K562 (cell line): ENCODE measurements around the gene CHM. TPM values are rescaled to one million over a fixed set of nuclear protein-coding genes. Genes with fewer than 3 reads are reported as not detected.

Experiments
- EP400 ChIP-seq: fragments of 450-650 bp; IDR thresholded peaks from 2 replicates; pipeline ENCODE4 v1.6.1; 2017; ENCODE audit warnings: antibody characterized with exemption, mild to moderate bottlenecking, moderate library complexity
- KAT8 ChIP-seq: fragments of 450-650 bp; IDR thresholded peaks from 2 replicates; pipeline ENCODE4 v1.6.1; 2016; ENCODE audit warnings: low read depth, mild to moderate bottlenecking
- KLF16 ChIP-seq: IDR thresholded peaks from 2 replicates; pipeline ENCODE4 v1.6.1; 2016; ENCODE audit warnings: antibody characterized with exemption
- MNT ChIP-seq, 2 experiments: fragments of 450-650 bp; conservative IDR thresholded peaks; 2 replicates each; pipeline ENCODE4 v1.6.1; 2017; ENCODE audit warnings: mild to moderate bottlenecking in 2 of 2, moderate library complexity in 2 of 2
- NCOA4 ChIP-seq: fragments of 450-650 bp; IDR thresholded peaks from 2 replicates; pipeline ENCODE4 v1.6.1; 2018; ENCODE audit warnings: mild to moderate bottlenecking; ENCODE audit not compliant: partially characterized antibody
- NFIC ChIP-seq: fragments of 450-650 bp; IDR thresholded peaks from 2 replicates; pipeline ENCODE4 v1.6.1; 2017; ENCODE audit warnings: mild to moderate bottlenecking, inconsistent platforms
- RAD21 ChIP-seq, 2 experiments: fragments of 250-450 bp in 1 of 2; fragments of 450-650 bp in 1 of 2; sonication (Bioruptor Pico) in 1 of 2; formaldehyde crosslinking in 1 of 2; IDR thresholded peaks in 1 of 2; conservative IDR thresholded peaks in 1 of 2; 2 replicates each; pipeline versions ENCODE4 v1.4.0 to v1.8.0; 2020 to 2022; ENCODE audit warnings: mild to moderate bottlenecking in 2 of 2, moderate library complexity in 1 of 2
- RUNX1 ChIP-seq: sonication (generic); IDR thresholded peaks from 2 replicates; pipeline ENCODE4 v1.6.1; 2016; ENCODE audit warnings: antibody characterized with exemption, low read depth
- TBL1XR1 ChIP-seq, 2 experiments: IDR thresholded peaks; 2 replicates each; pipeline ENCODE4 v1.6.1; 2012; ENCODE audit warnings: improper control_type of control experiment in 2 of 2, low read length in 2 of 2, mild to moderate bottlenecking in 1 of 2
- ZBTB5 ChIP-seq: fragments of 450-650 bp; IDR thresholded peaks from 2 replicates; pipeline ENCODE4 v1.6.1; 2017; ENCODE audit warnings: antibody characterized with exemption
- ZNF143 ChIP-seq: sonication (generic); formaldehyde crosslinking; IDR thresholded peaks from 2 replicates; pipeline ENCODE4 v1.9.0; 2022; ENCODE audit warnings: mild to moderate bottlenecking, missing genetic modification reagents
- ZNF41 ChIP-seq: fragments of 250-450 bp; sonication (Bioruptor Pico); conservative IDR thresholded peaks from 2 replicates; pipeline ENCODE4 v1.4.0; 2020; ENCODE audit warnings: mild to moderate bottlenecking
- polyA plus RNA-seq, 8 experiments: library from polyadenylated mRNA; depleted of rRNA in 4 of 8; stranded (reverse) in 5 of 8; unstranded in 3 of 8; fragments of >200 nt; fragmentation: Nextera tagmentation in 2 of 8; fragmentation: Illumina TruSeq in 1 of 8; extraction: Ambion mirVana in 2 of 8; extraction: Trizol in 1 of 8; gene quantifications; 2 replicates each; pipeline versions ENCODE4 v1.2.1 to v1.2.3, GENCODE V29; 2011 to 2014; ENCODE audit warnings: inconsistent platforms in 1 of 8, missing spikeins in 1 of 8
- total RNA-seq, 7 experiments: library from RNA; depleted of rRNA in 6 of 7; stranded (reverse); fragments of >200 nt in 6 of 7; fragmentation: Illumina TruSeq in 2 of 7; extraction: Trizol in 2 of 7; gene quantifications; 2 replicates each; pipeline versions ENCODE4 v1.2.1 to v1.2.3, GENCODE V29; 2011 to 2021; ENCODE audit warnings: low replicate concordance in 1 of 7
- TF ChIP-seq, protein P1 (sequence below): sonication (generic); formaldehyde crosslinking; IDR thresholded peaks from 2 replicates; pipeline ENCODE4 v1.8.1; 2023; ENCODE audit warnings: missing genetic modification reagents, mild to moderate bottlenecking, borderline replicate concordance
- TF ChIP-seq, protein P2 (sequence below): sonication (generic); formaldehyde crosslinking; IDR thresholded peaks from 2 replicates; pipeline ENCODE4 v1.8.1; 2022; ENCODE audit warnings: missing genetic modification reagents
- TF ChIP-seq, protein P3 (sequence below): fragments of 450-650 bp; formaldehyde crosslinking; IDR thresholded peaks from 2 replicates; pipeline ENCODE4 v1.4.0; 2022; ENCODE audit warnings: missing genetic modification characterization

Gene CHM
- total and polyA plus RNA-seq, 9 of the 15 experiments (the other 6 are each of a cell fraction or from before 2014, with no cell fraction given): 2.2 to 9.0 (median 4.6) TPM

GRCh38 chrX:86047174-86047935, at the start of gene CHM (continued):
- TF ChIP-seq, protein P1, sequence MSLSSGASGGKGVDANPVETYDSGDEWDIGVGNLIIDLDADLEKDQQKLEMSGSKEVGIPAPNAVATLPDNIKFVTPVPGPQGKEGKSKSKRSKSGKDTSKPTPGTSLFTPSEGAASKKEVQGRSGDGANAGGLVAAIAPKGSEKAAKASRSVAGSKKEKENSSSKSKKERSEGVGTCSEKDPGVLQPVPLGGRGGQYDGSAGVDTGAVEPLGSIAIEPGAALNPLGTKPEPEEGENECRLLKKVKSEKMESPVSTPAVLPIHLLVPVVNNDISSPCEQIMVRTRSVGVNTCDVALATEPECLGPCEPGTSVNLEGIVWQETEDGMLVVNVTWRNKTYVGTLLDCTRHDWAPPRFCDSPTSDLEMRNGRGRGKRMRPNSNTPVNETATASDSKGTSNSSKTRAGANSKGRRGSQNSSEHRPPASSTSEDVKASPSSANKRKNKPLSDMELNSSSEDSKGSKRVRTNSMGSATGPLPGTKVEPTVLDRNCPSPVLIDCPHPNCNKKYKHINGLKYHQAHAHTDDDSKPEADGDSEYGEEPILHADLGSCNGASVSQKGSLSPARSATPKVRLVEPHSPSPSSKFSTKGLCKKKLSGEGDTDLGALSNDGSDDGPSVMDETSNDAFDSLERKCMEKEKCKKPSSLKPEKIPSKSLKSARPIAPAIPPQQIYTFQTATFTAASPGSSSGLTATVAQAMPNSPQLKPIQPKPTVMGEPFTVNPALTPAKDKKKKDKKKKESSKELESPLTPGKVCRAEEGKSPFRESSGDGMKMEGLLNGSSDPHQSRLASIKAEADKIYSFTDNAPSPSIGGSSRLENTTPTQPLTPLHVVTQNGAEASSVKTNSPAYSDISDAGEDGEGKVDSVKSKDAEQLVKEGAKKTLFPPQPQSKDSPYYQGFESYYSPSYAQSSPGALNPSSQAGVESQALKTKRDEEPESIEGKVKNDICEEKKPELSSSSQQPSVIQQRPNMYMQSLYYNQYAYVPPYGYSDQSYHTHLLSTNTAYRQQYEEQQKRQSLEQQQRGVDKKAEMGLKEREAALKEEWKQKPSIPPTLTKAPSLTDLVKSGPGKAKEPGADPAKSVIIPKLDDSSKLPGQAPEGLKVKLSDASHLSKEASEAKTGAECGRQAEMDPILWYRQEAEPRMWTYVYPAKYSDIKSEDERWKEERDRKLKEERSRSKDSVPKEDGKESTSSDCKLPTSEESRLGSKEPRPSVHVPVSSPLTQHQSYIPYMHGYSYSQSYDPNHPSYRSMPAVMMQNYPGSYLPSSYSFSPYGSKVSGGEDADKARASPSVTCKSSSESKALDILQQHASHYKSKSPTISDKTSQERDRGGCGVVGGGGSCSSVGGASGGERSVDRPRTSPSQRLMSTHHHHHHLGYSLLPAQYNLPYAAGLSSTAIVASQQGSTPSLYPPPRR (CRISPR knock-in tag): no peak
- TF ChIP-seq RUNX1 (no peak), NCOA4 (no peak), NFIC (peak; percentile 27; the same call in 1 of the 2 replicates), MNT (conservative IDR thresholded peaks at IDR 0.05) (peak; percentile 39 to 57; a peak in 3 of 4 replicates), TBL1XR1 (IDR thresholded peaks at IDR 0.05; ENCODE audit: low read length in 2 of 2) (no peak), KLF16 (no peak), EP400 (peak; percentile 80), KAT8 (no peak), RAD21 (CRISPR knock-in tag; conservative IDR thresholded peaks at IDR 0.05 in 1 of 2, IDR thresholded peaks at IDR 0.05 in 1 of 2) (no peak), ZNF41 (CRISPR knock-in tag) (no peak), ZNF143 (CRISPR knock-in tag) (peak; percentile 81), ZBTB5 (no peak)
- TF ChIP-seq, protein P2, sequence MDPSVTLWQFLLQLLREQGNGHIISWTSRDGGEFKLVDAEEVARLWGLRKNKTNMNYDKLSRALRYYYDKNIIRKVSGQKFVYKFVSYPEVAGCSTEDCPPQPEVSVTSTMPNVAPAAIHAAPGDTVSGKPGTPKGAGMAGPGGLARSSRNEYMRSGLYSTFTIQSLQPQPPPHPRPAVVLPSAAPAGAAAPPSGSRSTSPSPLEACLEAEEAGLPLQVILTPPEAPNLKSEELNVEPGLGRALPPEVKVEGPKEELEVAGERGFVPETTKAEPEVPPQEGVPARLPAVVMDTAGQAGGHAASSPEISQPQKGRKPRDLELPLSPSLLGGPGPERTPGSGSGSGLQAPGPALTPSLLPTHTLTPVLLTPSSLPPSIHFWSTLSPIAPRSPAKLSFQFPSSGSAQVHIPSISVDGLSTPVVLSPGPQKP (CRISPR knock-in tag): no peak
- TF ChIP-seq, protein P3, sequence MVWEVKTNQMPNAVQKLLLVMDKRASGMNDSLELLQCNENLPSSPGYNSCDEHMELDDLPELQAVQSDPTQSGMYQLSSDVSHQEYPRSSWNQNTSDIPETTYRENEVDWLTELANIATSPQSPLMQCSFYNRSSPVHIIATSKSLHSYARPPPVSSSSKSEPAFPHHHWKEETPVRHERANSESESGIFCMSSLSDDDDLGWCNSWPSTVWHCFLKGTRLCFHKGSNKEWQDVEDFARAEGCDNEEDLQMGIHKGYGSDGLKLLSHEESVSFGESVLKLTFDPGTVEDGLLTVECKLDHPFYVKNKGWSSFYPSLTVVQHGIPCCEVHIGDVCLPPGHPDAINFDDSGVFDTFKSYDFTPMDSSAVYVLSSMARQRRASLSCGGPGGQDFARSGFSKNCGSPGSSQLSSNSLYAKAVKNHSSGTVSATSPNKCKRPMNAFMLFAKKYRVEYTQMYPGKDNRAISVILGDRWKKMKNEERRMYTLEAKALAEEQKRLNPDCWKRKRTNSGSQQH (CRISPR knock-in tag): no peak
